ENCODE results near the gene CMTM7. TPM values are rescaled to one million over a fixed set of nuclear protein-coding genes. Genes with fewer than 3 reads are reported as not detected.
A peak's percentile ranks its signal among the peaks of the same experiment; 100 is the strongest.

Gene CMTM7
- total and polyA plus RNA-seq, 4 donors = 2.0 to 17.3 (median 8.4) TPM

DNA sequence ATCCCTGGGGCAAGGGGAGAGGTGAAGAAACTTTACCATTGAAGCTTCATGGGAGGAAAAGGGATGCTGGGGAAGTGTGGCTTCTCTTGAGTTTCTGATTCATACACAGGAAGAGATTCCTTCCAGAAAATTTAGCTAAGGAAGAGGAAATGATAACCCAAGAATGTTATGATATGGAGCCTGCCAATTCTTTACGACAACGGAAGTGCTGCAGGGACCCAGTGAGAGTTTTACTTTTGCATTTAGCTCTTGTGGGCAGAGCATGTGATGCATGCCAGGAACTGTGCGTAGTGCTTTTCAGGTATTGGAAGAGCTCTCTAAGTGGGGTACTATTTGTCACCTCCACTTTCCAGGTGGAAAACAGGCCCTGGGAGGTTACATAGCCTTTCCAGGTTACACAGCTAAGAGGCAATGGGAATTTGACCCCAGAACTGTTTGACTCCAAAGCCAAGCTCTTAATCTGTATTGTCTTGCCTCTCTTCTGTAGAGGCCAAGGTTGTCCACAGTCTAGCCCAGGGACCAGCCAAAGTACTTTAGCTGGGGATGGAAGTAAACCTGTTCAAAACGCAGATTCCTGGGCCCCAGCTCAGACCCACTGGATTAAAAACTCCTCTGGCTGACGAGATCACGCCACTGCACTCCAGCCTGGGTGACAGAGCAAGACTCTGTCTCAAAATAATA lies 23.0 kb downstream of the CMTM7 start:
- no peaks in the 10 kb centered on the region for H3K36me3 ChIP-seq (ENCODE audit: control insufficient read depth in 1 of 2, insufficient read depth in 2 of 2, low read length in 1 of 2)
- WGBS, 2 donors = 72 to 74% methylated on average over 6 of the region's 6 CpGs
- H3K27me3 ChIP-seq (ENCODE audit: control insufficient read depth in 1 of 2, insufficient read depth in 2 of 2, low read length in 1 of 2) = no peaks in the 10 kb centered on the region
- intact Hi-C loops (cut with DNase I) = no loop called here
- peak; percentile 60 for ATAC-seq (ENCODE audit: low FRiP score)
- no peaks in the 10 kb centered on the region for H3K9me3 ChIP-seq (ENCODE audit: control insufficient read depth, low read length)
- no peak overlapping the region for H3K27ac ChIP-seq (ENCODE audit: low read depth in 1 of 2, low read length in 2 of 2)
- no peaks in the 10 kb centered on the region for H3K4me1 ChIP-seq (ENCODE audit: control insufficient read depth in 1 of 2, insufficient read depth in 2 of 2, low read length in 2 of 2)
- H3K4me3 ChIP-seq (ENCODE audit: low read length in 2 of 2) = no peak overlapping the region
- no peak for DNase-seq

DNA sequence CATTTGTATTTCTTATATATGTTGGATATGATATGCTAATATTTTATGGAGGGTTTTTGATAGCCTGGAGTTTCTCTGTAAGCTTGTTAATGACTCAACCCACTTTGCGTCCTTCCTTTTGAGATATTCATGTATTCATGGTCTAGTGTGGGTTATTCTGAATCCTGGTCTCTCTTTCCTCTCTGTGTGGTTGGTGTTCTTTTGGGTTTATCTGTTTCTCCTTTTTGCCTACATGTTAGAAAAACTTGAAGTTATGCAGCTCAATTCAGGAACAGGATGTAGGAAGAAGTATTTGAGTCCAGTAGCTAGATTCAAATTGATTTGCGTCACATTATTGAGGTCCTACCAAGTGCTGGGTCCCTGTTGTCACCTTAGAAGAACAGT lies 28.1 kb downstream of the CMTM7 start:
- no peaks in the 10 kb centered on the region for H3K4me1 ChIP-seq (ENCODE audit: control insufficient read depth in 1 of 2, insufficient read depth in 2 of 2, low read length in 2 of 2)
- 93 to 94% methylated on average over 2 of the region's 2 CpGs for WGBS, 2 donors

DNA sequence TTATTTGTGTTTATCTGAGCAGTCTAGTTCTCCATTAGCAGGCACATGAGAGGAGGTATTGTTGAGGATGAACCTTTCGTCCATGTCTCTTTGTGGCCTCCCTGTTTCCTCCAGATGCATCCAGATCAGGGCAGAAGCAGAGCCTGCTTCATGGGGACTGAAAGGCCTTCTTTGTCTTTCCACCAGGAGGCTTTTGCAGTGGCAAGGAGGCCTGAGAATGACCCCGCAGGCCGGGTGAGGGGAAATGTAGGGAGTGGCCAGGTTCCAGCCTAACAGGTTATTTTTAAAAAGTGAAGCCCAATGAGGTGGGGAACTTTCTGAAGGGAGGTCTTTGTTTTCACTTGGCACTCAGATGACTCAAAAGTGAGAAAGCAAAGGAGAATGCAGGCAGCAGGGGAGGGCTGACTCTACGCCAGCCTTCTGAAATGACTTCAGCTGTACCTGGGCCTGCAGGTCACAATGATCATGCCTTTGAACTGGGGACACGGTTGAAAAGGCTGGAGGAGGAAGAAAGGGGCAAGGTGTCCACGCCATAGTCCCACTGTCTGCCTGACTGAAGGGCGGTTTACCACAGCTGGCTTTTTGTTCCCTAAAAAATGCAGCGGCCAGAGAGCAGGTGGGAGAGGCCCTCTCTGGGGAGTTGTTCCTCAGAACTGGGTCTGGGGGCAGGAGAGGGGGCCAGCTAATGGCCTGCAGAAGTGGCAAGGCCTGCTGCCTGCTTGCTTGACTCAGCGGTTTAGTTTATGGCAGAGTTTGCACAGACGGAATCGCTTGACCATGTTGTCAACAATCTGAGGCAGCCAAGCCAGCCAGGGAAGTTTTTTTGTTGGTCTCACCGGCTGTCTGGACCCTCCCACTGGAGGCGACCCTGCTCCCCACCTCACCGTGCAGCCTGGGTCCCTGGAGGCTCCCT lies 28.7 kb downstream of the CMTM7 start:
- Histone ChIP-seq H3K9me3 (ENCODE audit: control insufficient read depth, low read length) (no peaks in the 10 kb centered on the region), H3K36me3 (ENCODE audit: control insufficient read depth in 1 of 2, insufficient read depth in 2 of 2, low read length in 1 of 2) (no peaks in the 10 kb centered on the region), H3K4me3 (ENCODE audit: low read length in 2 of 2) (no peak overlapping the region), H3K4me1 (ENCODE audit: control insufficient read depth in 1 of 2, insufficient read depth in 2 of 2, low read length in 2 of 2) (no peaks in the 10 kb centered on the region), H3K27ac (ENCODE audit: low read depth in 1 of 2, low read length in 2 of 2) (no peak overlapping the region), H3K27me3 (ENCODE audit: control insufficient read depth in 1 of 2, insufficient read depth in 2 of 2, low read length in 1 of 2) (no peaks in the 10 kb centered on the region)
- intact Hi-C loops (cut with DNase I) = no loop called here
- DNase-seq (no peak), ATAC-seq (ENCODE audit: low FRiP score) (no peak)
- 69 to 74% methylated on average over 14 of the region's 14 CpGs for WGBS, 2 donors

More for the DNA sequence above, 28.1 kb downstream of the CMTM7 start:
- ATAC-seq (ENCODE audit: low FRiP score) (no peak), DNase-seq (no peak)
- Histone ChIP-seq H3K4me3 (ENCODE audit: low read length in 2 of 2) (no peak overlapping the region), H3K27me3 (ENCODE audit: control insufficient read depth in 1 of 2, insufficient read depth in 2 of 2, low read length in 1 of 2) (no peaks in the 10 kb centered on the region), H3K9me3 (ENCODE audit: control insufficient read depth, low read length) (no peaks in the 10 kb centered on the region), H3K27ac (ENCODE audit: low read depth in 1 of 2, low read length in 2 of 2) (no peak overlapping the region), H3K36me3 (ENCODE audit: control insufficient read depth in 1 of 2, insufficient read depth in 2 of 2, low read length in 1 of 2) (no peaks in the 10 kb centered on the region)
- intact Hi-C loops (cut with DNase I) = no loop called here

DNA sequence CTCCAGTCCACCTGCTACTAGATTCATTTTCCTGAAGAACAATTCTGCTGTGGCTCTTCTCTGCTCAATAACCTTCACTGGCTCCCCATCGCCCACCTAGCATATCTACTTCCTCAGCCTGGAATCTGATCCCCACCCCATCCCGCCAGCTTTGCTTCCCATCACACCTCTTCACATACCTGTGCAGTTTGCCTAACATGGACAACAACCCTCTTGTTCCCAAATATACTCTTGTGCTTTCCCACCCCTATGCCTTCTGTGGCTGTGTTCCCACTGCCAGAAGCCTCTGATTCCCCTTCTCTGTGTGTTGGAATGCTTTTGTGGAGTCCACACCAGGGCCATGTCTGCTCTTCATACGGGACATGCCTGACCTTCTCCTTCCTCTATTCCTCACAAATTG lies 29.5 kb downstream of the CMTM7 start:
- intact Hi-C loops (cut with DNase I) = no loop called here
- ATAC-seq (ENCODE audit: low FRiP score) (no peak), DNase-seq (no peak)
- WGBS, 2 donors = 83 to 88% methylated on average over 3 of the region's 3 CpGs
- H3K9me3 ChIP-seq (ENCODE audit: control insufficient read depth, low read length) = no peaks in the 10 kb centered on the region
- no peak overlapping the region for H3K4me3 ChIP-seq (ENCODE audit: low read length in 2 of 2)
- no peaks in the 10 kb centered on the region for H3K4me1 ChIP-seq (ENCODE audit: control insufficient read depth in 1 of 2, insufficient read depth in 2 of 2, low read length in 2 of 2)
- H3K27ac ChIP-seq (ENCODE audit: low read depth in 1 of 2, low read length in 2 of 2) = peak overlapping the region in 1 of 2 donors; percentile 18
- H3K36me3 ChIP-seq (ENCODE audit: control insufficient read depth in 1 of 2, insufficient read depth in 2 of 2, low read length in 1 of 2) = no peaks in the 10 kb centered on the region
- no peaks in the 10 kb centered on the region for H3K27me3 ChIP-seq (ENCODE audit: control insufficient read depth in 1 of 2, insufficient read depth in 2 of 2, low read length in 1 of 2)

DNA sequence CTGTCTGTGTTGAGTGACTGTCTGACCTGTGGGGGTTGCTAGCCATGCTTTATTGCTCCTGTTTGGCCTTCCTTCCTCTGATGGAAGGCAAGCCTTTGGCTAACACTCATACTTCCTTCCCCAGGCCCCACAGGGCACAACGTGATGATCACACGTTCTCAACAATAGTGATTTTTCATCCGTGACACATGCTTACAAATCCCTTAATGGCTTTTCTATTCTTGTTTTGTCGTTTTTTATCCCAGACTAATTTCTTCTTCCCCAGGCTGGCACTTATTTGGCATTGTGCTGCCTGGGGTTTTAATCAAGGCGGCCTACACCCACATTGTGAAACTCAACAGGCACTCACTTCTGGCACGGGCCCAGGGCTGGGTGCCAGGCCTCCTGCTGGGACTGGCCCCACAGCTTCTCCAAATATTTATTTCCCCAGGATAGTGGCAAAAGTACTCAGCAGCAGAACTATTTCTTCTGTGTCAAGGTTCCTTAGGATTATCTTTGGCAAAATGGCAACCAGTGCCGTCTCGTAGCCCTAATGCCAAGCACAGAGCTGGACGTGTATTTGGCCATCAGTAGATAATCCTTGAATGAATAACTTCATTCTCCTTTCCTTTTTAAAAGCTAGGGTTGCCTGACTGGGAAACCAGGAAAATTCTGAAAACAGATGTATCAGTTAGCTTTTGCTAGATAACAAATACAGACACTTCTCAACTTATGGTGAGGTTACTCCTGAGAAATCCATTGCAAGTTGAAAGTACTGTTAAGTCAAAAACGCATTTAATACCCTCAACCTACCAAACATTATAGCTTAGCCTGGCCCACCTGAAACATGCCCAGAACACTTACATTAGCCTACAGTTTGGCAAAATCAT lies 30.6 kb downstream of the CMTM7 start:
- Histone ChIP-seq H3K9me3 (ENCODE audit: control insufficient read depth, low read length) (no peaks in the 10 kb centered on the region), H3K27ac (ENCODE audit: low read depth in 1 of 2, low read length in 2 of 2) (peak overlapping the region in 1 of 2 donors; percentile 21), H3K4me3 (ENCODE audit: low read length in 2 of 2) (no peak overlapping the region), H3K36me3 (ENCODE audit: control insufficient read depth in 1 of 2, insufficient read depth in 2 of 2, low read length in 1 of 2) (no peaks in the 10 kb centered on the region), H3K4me1 (ENCODE audit: control insufficient read depth in 1 of 2, insufficient read depth in 2 of 2, low read length in 2 of 2) (no peaks in the 10 kb centered on the region), H3K27me3 (ENCODE audit: control insufficient read depth in 1 of 2, insufficient read depth in 2 of 2, low read length in 1 of 2) (no peaks in the 10 kb centered on the region)
- DNase-seq (peak; percentile 93), ATAC-seq (ENCODE audit: low FRiP score) (peak; percentile 86)
- 10% methylated on average over 10 of the region's 10 CpGs for WGBS, 2 donors
- intact Hi-C loops (cut with DNase I) = no loop called here

DNA sequence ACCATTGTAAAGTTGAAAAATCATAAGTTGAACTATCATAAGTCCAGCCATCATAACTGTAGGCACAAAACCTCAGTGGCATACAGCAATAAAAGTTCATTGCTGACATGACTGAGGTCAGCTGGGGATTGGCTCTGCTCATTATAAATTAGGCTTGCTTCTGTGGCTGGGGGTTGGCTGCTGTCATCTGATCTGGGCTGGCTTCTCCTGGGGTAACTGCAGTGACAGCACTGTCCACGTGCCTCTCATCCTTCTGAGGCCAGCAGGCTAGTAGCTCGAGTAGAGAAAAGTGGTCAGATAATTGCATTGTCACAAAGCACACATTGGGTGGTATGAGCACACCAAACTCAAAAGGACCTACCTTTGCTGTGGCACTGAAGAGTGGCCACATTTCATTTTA lies 31.3 kb downstream of the CMTM7 start:
- WGBS, 2 donors = 94% methylated on average over 2 of the region's 2 CpGs
- no peak for ATAC-seq (ENCODE audit: low FRiP score)
- no peak for DNase-seq
- intact Hi-C loops (cut with DNase I) = no loop called here
- Histone ChIP-seq H3K27ac (ENCODE audit: low read depth in 1 of 2, low read length in 2 of 2) (no peak overlapping the region), H3K4me3 (ENCODE audit: low read length in 2 of 2) (no peak overlapping the region), H3K27me3 (ENCODE audit: control insufficient read depth in 1 of 2, insufficient read depth in 2 of 2, low read length in 1 of 2) (no peaks in the 10 kb centered on the region), H3K4me1 (ENCODE audit: control insufficient read depth in 1 of 2, insufficient read depth in 2 of 2, low read length in 2 of 2) (no peaks in the 10 kb centered on the region), H3K36me3 (ENCODE audit: control insufficient read depth in 1 of 2, insufficient read depth in 2 of 2, low read length in 1 of 2) (no peaks in the 10 kb centered on the region), H3K9me3 (ENCODE audit: control insufficient read depth, low read length) (no peaks in the 10 kb centered on the region)

DNA sequence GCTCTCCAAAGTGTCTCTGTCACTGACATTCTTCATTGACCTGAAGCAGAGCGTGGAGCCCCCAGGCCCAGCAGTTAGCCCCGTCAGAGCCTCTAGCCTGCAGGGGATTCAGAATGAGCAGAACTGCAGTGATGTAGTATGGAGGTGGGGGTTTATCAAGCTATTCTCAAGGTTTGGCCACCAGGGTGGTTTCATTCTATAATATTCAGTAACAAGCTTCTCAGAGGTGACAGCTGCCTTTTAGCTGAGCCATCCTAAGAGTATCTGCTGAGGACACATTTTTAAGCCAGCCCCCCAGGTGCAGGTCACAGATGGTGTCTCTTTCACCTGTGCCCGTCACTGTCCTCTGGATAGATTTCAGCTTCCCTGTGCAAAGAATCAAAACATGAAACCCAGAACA lies 31.9 kb downstream of the CMTM7 start:
- WGBS, 2 donors = 97% methylated on average over 3 of the region's 3 CpGs
- intact Hi-C loops (cut with DNase I) = no loop called here
- ATAC-seq (ENCODE audit: low FRiP score) = no peak
- Histone ChIP-seq H3K36me3 (ENCODE audit: control insufficient read depth in 1 of 2, insufficient read depth in 2 of 2, low read length in 1 of 2) (no peaks in the 10 kb centered on the region), H3K27ac (ENCODE audit: low read depth in 1 of 2, low read length in 2 of 2) (no peak overlapping the region), H3K9me3 (ENCODE audit: control insufficient read depth, low read length) (no peaks in the 10 kb centered on the region), H3K4me1 (ENCODE audit: control insufficient read depth in 1 of 2, insufficient read depth in 2 of 2, low read length in 2 of 2) (no peaks in the 10 kb centered on the region), H3K27me3 (ENCODE audit: control insufficient read depth in 1 of 2, insufficient read depth in 2 of 2, low read length in 1 of 2) (no peaks in the 10 kb centered on the region), H3K4me3 (ENCODE audit: low read length in 2 of 2) (no peak overlapping the region)
- no peak for DNase-seq

DNA sequence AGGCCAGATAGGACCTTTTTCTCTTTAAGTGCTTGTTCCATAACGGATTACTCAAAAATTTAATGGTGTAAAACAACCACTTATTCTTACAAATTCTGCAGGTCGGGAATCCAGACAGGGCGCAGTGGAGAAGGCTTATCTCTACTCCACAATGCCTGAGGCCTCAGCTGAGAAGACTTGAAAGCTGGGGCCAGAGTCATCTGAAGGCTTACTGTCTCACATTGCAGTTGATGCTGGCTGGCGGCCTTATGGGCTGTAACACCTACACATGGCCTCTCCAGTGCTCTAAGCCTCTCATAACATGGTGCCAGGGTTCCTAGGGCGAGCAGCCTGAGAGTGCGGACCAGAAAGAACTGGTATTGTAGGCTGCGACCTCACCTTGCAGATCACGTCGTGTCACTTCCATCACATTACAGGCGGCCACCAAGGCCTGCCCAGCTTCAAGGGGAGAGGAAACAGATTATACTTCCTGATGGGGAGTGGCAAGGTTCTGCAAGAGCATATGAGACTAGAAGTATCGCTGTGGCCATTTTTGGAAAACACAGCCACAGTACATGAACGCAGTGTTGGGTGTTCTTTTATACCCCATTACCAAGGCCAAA lies 32.4 kb downstream of the CMTM7 start:
- Histone ChIP-seq H3K9me3 (ENCODE audit: control insufficient read depth, low read length) (no peaks in the 10 kb centered on the region), H3K4me1 (ENCODE audit: control insufficient read depth in 1 of 2, insufficient read depth in 2 of 2, low read length in 2 of 2) (no peaks in the 10 kb centered on the region), H3K27ac (ENCODE audit: low read depth in 1 of 2, low read length in 2 of 2) (no peak overlapping the region), H3K27me3 (ENCODE audit: control insufficient read depth in 1 of 2, insufficient read depth in 2 of 2, low read length in 1 of 2) (no peaks in the 10 kb centered on the region), H3K4me3 (ENCODE audit: low read length in 2 of 2) (no peak overlapping the region), H3K36me3 (ENCODE audit: control insufficient read depth in 1 of 2, insufficient read depth in 2 of 2, low read length in 1 of 2) (no peaks in the 10 kb centered on the region)
- intact Hi-C loops (cut with DNase I) = no loop called here
- ATAC-seq (ENCODE audit: low FRiP score) (no peak), DNase-seq (no peak)
- WGBS, 2 donors = 97% methylated on average over 12 of the region's 12 CpGs

Measured in aorta (tissue), 5 donors.